ENCODE results near the gene EREG. TPM values are rescaled to one million over a fixed set of nuclear protein-coding genes. Genes with fewer than 3 reads are reported as not detected.

The EREG gene
- total RNA-seq, 1 donor from 2014 or later, result under 0.01 TPM

DNA sequence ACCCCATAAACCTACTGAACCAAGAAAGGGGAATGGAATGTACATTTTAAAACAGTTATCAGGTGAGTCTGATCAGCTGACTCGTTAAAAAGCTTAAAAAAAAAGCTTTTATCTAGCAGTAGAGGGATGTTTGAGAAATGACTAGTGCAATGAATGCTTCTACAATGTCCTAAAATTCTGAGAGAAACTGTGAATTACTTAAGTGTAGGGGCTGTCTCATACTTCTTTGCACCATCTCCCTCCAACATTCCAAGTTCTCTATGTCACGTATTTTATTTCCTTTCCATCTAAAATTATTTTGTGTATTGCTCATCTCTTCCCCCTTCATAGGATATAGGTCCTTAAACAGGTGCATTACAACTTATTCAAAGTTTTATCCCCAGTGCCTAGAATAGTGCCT lies 68.1 kb downstream of the EREG start:
- DNase-seq, result no peak

GRCh38 chr4:74433541-74434172 lies 68.7 kb downstream of the EREG start:
- DNase-seq, result no peak

DNA sequence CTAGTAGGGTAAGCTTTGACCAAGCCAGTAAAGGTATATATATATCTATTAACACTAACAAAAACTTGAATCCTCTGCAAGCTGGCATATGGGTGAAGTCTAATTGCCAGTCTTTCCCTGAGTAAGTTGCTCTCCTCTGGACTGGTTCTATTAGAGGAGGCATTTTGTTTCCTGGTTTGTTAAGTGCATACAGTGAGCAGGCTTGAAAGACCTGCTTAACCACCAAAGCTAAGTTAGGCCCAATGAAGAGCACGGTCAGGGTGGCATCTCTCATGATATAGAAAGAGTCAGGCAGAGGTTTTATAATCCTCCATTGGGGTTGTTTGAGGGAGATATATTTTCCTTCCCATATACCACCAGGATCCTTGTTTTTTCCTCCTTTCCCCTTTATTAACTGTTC lies 70.4 kb downstream of the EREG start:
- no peak for DNase-seq

GRCh38 chr4:74437866-74438265 lies 72.9 kb downstream of the EREG start:
- DNase-seq, result no peak

Other genes starting within 250 kb of the EREG start
- gene MTHFD2L, start 207.0 kb upstream of the EREG start, total RNA-seq, result 19.8 and 33.5 TPM in 2 replicates
- 0.09 and 0.17 TPM in 2 replicates for gene EPGN, start 56.7 kb upstream of the EREG start, total RNA-seq
- gene AREG, start 80.0 kb downstream of the EREG start, total RNA-seq, result 0.19 and 0.34 TPM in 2 replicates

All from dermis blood vessel endothelial cell (primary cell).